Heart left ventricle (tissue), 16 donors: ENCODE measurements around the gene HGS. TPM values are rescaled to one million over a fixed set of nuclear protein-coding genes. Genes with fewer than 3 reads are reported as not detected.

Experiments
- ATAC-seq, 4 donors: fragments of 200-7000 bp; cut with Tn5 transposase; one replicate each; pipeline ENCODE4 v1.9.1; 2020 to 2022; ENCODE audit warnings: moderate library complexity in 4 of 4, mild to moderate bottlenecking in 3 of 4, moderate number of reproducible peaks in 1 of 4
- DNase-seq, 5 donors: peaks; one replicate each; pipeline ENCODE4 v3.0.0-alpha.2; 2020
- H3K27ac ChIP-seq, 12 donors: fragments of 200-600 bp; sonication (generic) in 4 of 12; one replicate each; pipeline versions ENCODE4 v1.5.0 to v1.8.0; 2016 to 2022; ENCODE audit warnings: mild to moderate bottlenecking in 2 of 12
- H3K27me3 ChIP-seq, 9 donors: fragments of 200-600 bp; sonication (generic) in 2 of 9; one replicate each; pipeline versions ENCODE4 v1.5.1 to v1.8.0; 2016 to 2022; ENCODE audit warnings: mild to moderate bottlenecking in 3 of 9
- H3K36me3 ChIP-seq, 9 donors: fragments of 200-600 bp; sonication (generic) in 2 of 9; one replicate each; pipeline versions ENCODE4 v1.5.0 to v1.8.0; 2018 to 2022; ENCODE audit warnings: mild to moderate bottlenecking in 2 of 9
- H3K4me1 ChIP-seq, 12 donors: fragments of 200-600 bp; sonication (generic) in 4 of 12; one replicate each; pipeline versions ENCODE4 v1.5.0 to v1.8.0; 2016 to 2022; ENCODE audit warnings: mild to moderate bottlenecking in 3 of 12
- H3K4me3 ChIP-seq, 12 donors: fragments of 200-600 bp; sonication (generic) in 4 of 12; one replicate each; pipeline versions ENCODE4 v1.5.0 to v1.8.0; 2017 to 2022; ENCODE audit warnings: mild to moderate bottlenecking in 9 of 12, moderate library complexity in 4 of 12
- H3K9me3 ChIP-seq, 12 donors: fragments of 200-600 bp; sonication (generic) in 4 of 12; one replicate each; pipeline versions ENCODE4 v1.5.0 to v1.8.0; 2016 to 2022; ENCODE audit warnings: mild to moderate bottlenecking in 1 of 12
- CTCF ChIP-seq, 12 donors: fragments of 200-600 bp; sonication (generic) in 4 of 12; IDR thresholded peaks; one replicate each; pipeline versions ENCODE4 v1.5.0 to v1.8.0; 2018 to 2022; ENCODE audit warnings: antibody characterized with exemption in 12 of 12, mild to moderate bottlenecking in 5 of 12
- POLR2A ChIP-seq, 2 donors: fragments of 450-650 bp; IDR thresholded peaks; one replicate each; pipeline ENCODE4 v1.6.1; 2017; ENCODE audit warnings: antibody characterized with exemption in 2 of 2, mild to moderate bottlenecking in 2 of 2, moderate library complexity in 2 of 2
- WGBS, 4 donors: extraction: QIAGEN DNeasy Blood & Tissue Kit in 2 of 4; methylation state at CpG; one replicate each; pipeline versions ENCODE4 v1.1.5 to v1.1.7; 2013 to 2018; 5-methylcytosine and 5-hydroxymethylcytosine counted together
- intact Hi-C, 10 donors: fragments of 100-400 bp; cut with DNase I; formaldehyde crosslinking; loops; one replicate each; pipeline versions ENCODE4 v1.11.1 to v1.14.2; 2022
- polyA plus RNA-seq, 2 donors: library from polyadenylated mRNA; stranded (reverse); fragments of 200-250 nt; gene quantifications; one replicate each; pipeline ENCODE4 v1.2.3, GENCODE V29; 2013
- total RNA-seq, 9 donors: library from RNA; depleted of rRNA in 2 of 9; stranded (reverse); fragments of >200 nt in 2 of 9; fragmentation: NEBNext Ultra II Directional in 3 of 9; extraction: Animal tissue kit (Norgen Biotek cat#: 25700) in 3 of 9; gene quantifications; one replicate each; pipeline versions ENCODE4 v1.1.0 to v1.2.4, GENCODE V29; 2016 to 2023
- donor health status: ischemic (EF 13 %, LVEDD 7.1; RV severe dilation, severe dysfunction).
- donor health status: healthy with polysubstance abuse.
- donor health status: DM: no; HTN: yes; CAD: no.
- donor health status: DM: no; HTN: no; CAD: no.
- donor health status: ischemic (EF 25% LVEDD 6.9; RV normal size, moderate dysfunction).
- donor health status: ischemic (EF 25% LVEDD 5.7; RV mildly dilated, moderate dysfunction).
- donor health status: healthy.
- donor health status: DM: yes; HTN: yes; CAD: no.
- donor health status: ischemic (EF 35%, LVEDD 5.7; RV mildly dilated, moderate dysfunction).
- donor health status: nonischemic (EF 11% LVEDD 7.7; RV severe dilation, severe dysfunction).
- donor health status: DM: yes; HTN: yes; CAD: no.
- donor health status: PGD.
- donor health status: ischemic (EF 29% LVEDD 5.4; RV normal size, mild dysfunction).
- donor health status: nonischemic (EF 23%, LVEDD 6.1; RV moderate dilation, normal function).

Gene HGS
- total and polyA plus RNA-seq, 11 donors: 37.4 to 90.8 (median 44.7) TPM

DNA sequence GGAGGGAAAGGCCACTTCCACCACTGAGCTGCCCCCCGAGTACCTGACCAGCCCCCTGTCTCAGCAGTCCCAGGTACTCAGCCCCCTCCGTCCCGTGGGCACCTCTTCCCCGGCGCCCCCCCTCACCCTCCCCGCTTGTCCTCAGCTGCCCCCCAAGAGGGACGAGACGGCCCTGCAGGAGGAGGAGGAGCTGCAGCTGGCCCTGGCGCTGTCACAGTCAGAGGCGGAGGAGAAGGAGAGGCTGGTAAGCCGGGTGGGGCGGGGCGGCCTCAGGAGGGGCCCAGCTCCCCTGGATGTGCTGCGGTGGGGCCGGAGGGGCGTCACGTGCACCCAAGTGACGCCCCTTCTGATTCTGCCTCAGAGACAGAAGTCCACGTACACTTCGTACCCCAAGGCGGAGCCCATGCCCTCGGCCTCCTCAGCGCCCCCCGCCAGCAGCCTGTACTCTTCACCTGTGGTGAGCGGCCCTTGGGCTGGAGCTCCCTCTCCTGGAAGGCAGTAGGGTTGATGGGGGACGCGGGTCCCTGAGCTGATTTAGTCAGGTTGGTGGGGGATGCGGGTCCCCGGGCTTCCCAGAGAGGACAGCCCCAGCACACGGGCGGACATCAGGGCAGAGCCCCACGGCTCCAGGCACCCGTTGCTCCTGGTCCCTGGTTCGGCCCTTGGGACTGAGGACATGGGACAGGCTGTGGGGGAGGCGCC, 9.8 kb downstream of the HGS start:
- DNase-seq: no peak
- intact Hi-C loops: no loop called here
- WGBS, 4 donors: 87 to 92% (median 91%) methylated on average over 16 to 35 of the region's 35 CpGs

GRCh38 chr17:81694810-81695209, 11.0 kb downstream of the HGS start:
- 89 to 95% (median 94%) methylated on average over 19 of the region's 19 CpGs for WGBS, 4 donors
- TF ChIP-seq CTCF (IDR thresholded peaks at IDR 0.05) (no peak), POLR2A (IDR thresholded peaks at IDR 0.05) (no peak)

More for the DNA sequence above, 9.8 kb downstream of the HGS start:
- H3K27me3 ChIP-seq: no peaks in the 10 kb centered on the region
- H3K36me3 ChIP-seq: peaks cover 6 to 100% (median 94%) of the 10 kb centered on the region in 9 donors
- TF ChIP-seq CTCF (IDR thresholded peaks at IDR 0.05) (no peak), POLR2A (IDR thresholded peaks at IDR 0.05) (no peak)
- H3K4me1 ChIP-seq: peaks cover 0 to 17% (median 5%) of the 10 kb centered on the region in 12 donors
- no peak overlapping the region for H3K27ac ChIP-seq
- no peaks in the 10 kb centered on the region for H3K9me3 ChIP-seq
- H3K4me3 ChIP-seq: no peak overlapping the region
- no peak for ATAC-seq

DNA sequence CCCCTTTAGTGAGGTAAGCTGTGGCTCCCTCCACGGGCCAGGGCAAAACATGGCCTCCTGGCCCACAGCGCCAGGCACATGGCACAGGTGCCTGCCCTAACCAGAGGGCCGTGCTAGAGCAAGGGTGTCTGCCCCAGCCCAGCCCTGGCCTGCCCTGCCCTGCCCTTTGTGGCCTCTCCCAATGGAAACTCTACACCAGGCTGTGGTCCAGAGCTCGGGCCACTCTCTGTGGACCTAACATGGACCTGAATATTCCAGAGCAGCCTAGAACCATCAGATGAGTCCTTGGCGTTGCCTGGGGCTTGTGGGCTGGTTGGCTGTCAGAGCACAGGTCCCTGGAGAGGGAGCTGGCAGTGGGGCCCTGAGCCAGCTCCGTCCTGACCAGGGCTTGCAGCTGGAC, 11.4 kb downstream of the HGS start:
- intact Hi-C loops: no loop called here
- Histone ChIP-seq H3K9me3 (no peaks in the 10 kb centered on the region), H3K4me1 (peaks cover 0 to 17% (median 5%) of the 10 kb centered on the region in 12 donors), H3K36me3 (peaks cover 6 to 100% (median 92%) of the 10 kb centered on the region in 9 donors), H3K27ac (no peak overlapping the region), H3K4me3 (no peak overlapping the region), H3K27me3 (no peaks in the 10 kb centered on the region)
- TF ChIP-seq CTCF (IDR thresholded peaks at IDR 0.05): no peak
- no peak for TF ChIP-seq POLR2A (IDR thresholded peaks at IDR 0.05)
- no peak for DNase-seq
- 84 to 91% (median 87%) methylated on average over 6 of the region's 6 CpGs for WGBS, 4 donors
- no peak for ATAC-seq

More at GRCh38 chr17:81694810-81695209, 11.0 kb downstream of the HGS start:
- intact Hi-C loops: no loop called here
- DNase-seq (no peak), ATAC-seq (no peak)
- H3K9me3 ChIP-seq: no peaks in the 10 kb centered on the region
- no peaks in the 10 kb centered on the region for H3K27me3 ChIP-seq
- H3K4me3 ChIP-seq: no peak overlapping the region
- peaks cover 6 to 100% (median 94%) of the 10 kb centered on the region in 9 donors for H3K36me3 ChIP-seq
- peaks cover 0 to 17% (median 5%) of the 10 kb centered on the region in 12 donors for H3K4me1 ChIP-seq
- H3K27ac ChIP-seq: no peak overlapping the region

GRCh38 chr17:81695801-81696200, 12.0 kb downstream of the HGS start:
- Histone ChIP-seq H3K4me3 (no peak overlapping the region), H3K36me3 (peaks cover 6 to 100% (median 90%) of the 10 kb centered on the region in 9 donors), H3K9me3 (no peaks in the 10 kb centered on the region), H3K27ac (no peak overlapping the region), H3K27me3 (no peaks in the 10 kb centered on the region), H3K4me1 (peaks cover 0 to 19% (median 6%) of the 10 kb centered on the region in 12 donors)
- 93 to 96% (median 94%) methylated on average over 13 to 22 of the region's 22 CpGs for WGBS, 4 donors
- intact Hi-C loops: no loop called here
- TF ChIP-seq POLR2A (IDR thresholded peaks at IDR 0.05): no peak
- TF ChIP-seq CTCF (IDR thresholded peaks at IDR 0.05): no peak
- DNase-seq (no peak), ATAC-seq (no peak)
